ENCODE measurements around the gene RHOG.

Gene RHOG

DNA sequence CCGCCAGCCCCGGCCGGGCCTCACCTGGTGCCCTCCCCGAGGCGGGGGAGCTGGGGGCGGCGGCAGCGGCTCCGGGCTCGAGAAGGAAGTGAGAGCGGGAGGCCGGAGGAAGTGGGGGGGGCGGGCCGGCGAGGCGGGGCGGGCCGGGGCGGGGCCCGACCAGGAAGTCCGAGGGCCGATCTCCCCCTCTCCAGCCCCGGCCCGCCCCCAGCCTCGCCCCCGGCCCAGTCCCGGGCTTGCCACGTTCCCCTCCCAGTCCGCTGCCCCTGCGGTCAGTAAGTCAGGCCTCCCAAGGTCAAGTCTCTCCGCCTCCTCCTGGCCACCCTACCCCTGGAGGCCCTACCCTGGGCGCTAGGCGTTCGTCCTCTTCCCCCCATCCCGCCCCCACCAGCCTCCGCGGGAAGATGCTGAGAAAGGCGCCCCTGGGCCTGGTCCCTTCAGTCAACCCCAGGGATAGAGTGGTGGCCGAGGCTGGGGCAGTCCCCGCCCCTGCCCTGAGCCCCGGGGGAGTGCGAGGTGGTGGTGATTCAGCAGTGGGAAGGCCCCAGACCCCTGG lies at the start of gene RHOG:
RHOG (minus strand) TSS at position 90 of the 556 bp plus-strand sequence. CDS start 12,821 bp downstream, outside the sequence.
- TF ChIP-seq FOXM1 (IDR thresholded peaks at IDR 0.05; ENCODE audit: borderline replicate concordance, low read depth), result no peak
- peak; percentile 11; the same call in 1 of the 2 replicates for TF ChIP-seq EGR1 (IDR thresholded peaks at IDR 0.05)

DNA sequence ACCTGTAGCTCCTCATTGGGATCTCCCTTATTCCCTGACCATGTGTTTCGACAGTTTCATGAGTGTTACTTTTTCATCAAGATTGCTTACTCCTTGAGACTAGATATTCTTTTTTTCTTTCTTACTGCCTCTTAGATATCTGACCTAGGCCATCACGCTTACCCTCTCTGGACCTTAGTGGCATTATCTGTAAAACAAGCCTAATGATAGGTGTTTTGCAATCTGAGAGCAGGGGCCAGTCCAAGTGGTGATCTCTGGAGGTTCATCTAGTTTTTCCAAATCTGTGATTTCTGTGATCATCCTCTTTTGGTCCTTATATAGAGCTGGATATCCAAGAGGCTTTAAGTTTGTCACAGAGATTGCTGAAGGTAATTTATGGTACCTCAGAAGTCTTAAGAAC lies 49.3 kb upstream of the RHOG start:
- TF ChIP-seq FOXM1 (IDR thresholded peaks at IDR 0.05; ENCODE audit: borderline replicate concordance, low read depth), result no peak

DNA sequence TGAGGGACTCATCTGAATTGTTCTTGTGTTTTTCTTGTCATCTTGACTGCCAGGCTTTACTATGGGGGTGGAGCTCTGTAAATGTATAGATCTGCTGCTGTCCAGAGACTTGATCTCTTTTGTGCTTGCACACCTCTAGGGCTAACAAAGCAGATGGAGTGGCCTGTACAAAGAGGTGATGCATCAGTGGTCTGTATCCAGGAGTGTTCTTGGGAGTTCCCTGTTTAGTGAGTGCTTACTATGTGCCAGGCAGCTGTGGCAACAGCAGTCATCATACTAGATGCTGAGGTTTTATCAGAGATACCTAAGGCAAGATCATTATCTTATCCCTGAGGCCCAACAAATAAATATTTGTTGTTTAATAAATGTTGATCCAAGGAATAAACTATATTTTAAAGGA lies 48.1 kb upstream of the RHOG start:
- TF ChIP-seq MAX (IDR thresholded peaks at IDR 0.05) (no peak), CEBPB (IDR thresholded peaks at IDR 0.05) (no peak), YY1 (IDR thresholded peaks at IDR 0.05; ENCODE audit: low read depth) (no peak), EP300 (IDR thresholded peaks at IDR 0.05; ENCODE audit: borderline replicate concordance) (no peak), TEAD4 (IDR thresholded peaks at IDR 0.05) (no peak), NFIC (IDR thresholded peaks at IDR 0.05) (no peak), EGR1 (IDR thresholded peaks at IDR 0.05) (no peak), FOXM1 (IDR thresholded peaks at IDR 0.05; ENCODE audit: borderline replicate concordance, low read depth) (no peak), RAD21 (IDR thresholded peaks at IDR 0.05; ENCODE audit: low read depth) (no peak), TCF12 (IDR thresholded peaks at IDR 0.05; ENCODE audit: low read depth) (no peak), CREB1 (IDR thresholded peaks at IDR 0.05; ENCODE audit: low read depth) (no peak), REST (IDR thresholded peaks at IDR 0.05; ENCODE audit: low read depth) (no peak), TAF1 (IDR thresholded peaks at IDR 0.05; ENCODE audit: low read depth) (no peak), USF1 (IDR thresholded peaks at IDR 0.05) (no peak)

DNA sequence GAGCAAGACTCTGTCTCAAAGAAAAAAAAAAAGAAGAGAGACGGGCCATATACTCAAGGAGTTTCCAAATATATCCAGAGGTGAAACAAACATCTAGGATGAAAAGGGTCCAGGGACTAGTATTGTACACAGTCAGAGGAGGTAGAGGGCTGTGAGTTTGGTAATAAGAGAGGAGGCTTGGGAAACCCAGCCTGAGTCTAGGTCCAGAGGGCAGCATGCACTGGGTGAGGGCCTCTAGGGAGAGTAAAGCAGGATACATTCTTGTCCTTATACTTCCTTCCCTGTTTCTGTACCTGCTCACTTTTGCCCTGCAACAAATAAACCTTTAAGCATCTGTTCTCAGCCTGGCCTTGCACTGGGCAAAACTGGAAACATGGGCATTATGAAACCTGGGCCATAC lies 46.2 kb upstream of the RHOG start:
- TF ChIP-seq FOXM1 (IDR thresholded peaks at IDR 0.05; ENCODE audit: borderline replicate concordance, low read depth) (no peak), TCF12 (IDR thresholded peaks at IDR 0.05; ENCODE audit: low read depth) (no peak), CEBPB (IDR thresholded peaks at IDR 0.05) (no peak), TAF1 (IDR thresholded peaks at IDR 0.05; ENCODE audit: low read depth) (no peak), MAX (IDR thresholded peaks at IDR 0.05) (no peak), EGR1 (IDR thresholded peaks at IDR 0.05) (no peak), CREB1 (IDR thresholded peaks at IDR 0.05; ENCODE audit: low read depth) (no peak), TEAD4 (IDR thresholded peaks at IDR 0.05) (no peak)

DNA sequence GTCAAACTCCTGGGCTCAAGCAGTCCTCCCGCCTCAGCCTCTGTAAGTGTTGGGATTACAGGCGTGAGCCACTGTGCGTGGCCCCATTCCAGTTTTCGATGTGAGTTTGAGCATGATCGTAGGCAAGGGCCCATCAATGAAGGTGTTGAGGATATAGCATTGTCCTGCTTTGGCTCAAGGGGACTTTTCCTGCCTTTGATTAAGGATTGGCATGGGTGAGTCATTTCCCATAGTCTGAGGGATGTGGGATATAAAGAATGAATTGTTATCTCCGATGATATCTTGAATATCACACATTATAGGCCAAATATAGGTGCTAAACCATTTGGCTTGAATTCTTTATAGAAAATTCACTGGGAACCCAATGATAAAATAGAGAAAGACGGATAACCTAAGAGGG lies 45.1 kb upstream of the RHOG start:
- TF ChIP-seq TEAD4 (IDR thresholded peaks at IDR 0.05) (no peak), RAD21 (IDR thresholded peaks at IDR 0.05; ENCODE audit: low read depth) (no peak), USF1 (IDR thresholded peaks at IDR 0.05) (no peak), TCF12 (IDR thresholded peaks at IDR 0.05; ENCODE audit: low read depth) (no peak), CEBPB (IDR thresholded peaks at IDR 0.05) (no peak), EP300 (IDR thresholded peaks at IDR 0.05; ENCODE audit: borderline replicate concordance) (no peak), EGR1 (IDR thresholded peaks at IDR 0.05) (no peak), YY1 (IDR thresholded peaks at IDR 0.05; ENCODE audit: low read depth) (no peak), FOXM1 (IDR thresholded peaks at IDR 0.05; ENCODE audit: borderline replicate concordance, low read depth) (no peak), ZBTB7A (IDR thresholded peaks at IDR 0.05; ENCODE audit: low read depth) (no peak), MAX (IDR thresholded peaks at IDR 0.05) (no peak), REST (IDR thresholded peaks at IDR 0.05; ENCODE audit: low read depth) (no peak), TAF1 (IDR thresholded peaks at IDR 0.05; ENCODE audit: low read depth) (no peak), NFIC (IDR thresholded peaks at IDR 0.05) (no peak), CREB1 (IDR thresholded peaks at IDR 0.05; ENCODE audit: low read depth) (no peak)

DNA sequence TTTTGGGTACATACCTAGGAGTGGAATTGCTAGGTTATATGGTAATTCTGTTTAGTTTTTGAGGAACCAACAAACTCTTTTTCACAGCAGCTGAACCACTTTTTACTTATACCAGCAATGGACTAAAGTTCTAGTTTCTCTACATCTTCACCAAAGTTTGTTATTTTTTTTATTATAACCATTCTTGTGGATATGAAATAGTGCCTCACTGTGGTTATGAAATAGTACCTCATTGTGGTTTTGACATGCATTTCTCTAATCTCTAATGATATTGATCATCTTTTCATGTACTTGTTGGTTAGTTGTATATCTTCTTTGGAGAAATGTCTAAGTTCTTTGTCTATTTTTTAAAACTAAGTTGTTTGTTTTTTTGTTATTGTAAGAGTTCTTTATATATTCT lies 41.9 kb upstream of the RHOG start:
- TF ChIP-seq MAX (IDR thresholded peaks at IDR 0.05) (no peak), TCF12 (IDR thresholded peaks at IDR 0.05; ENCODE audit: low read depth) (no peak), NFIC (IDR thresholded peaks at IDR 0.05) (no peak), REST (IDR thresholded peaks at IDR 0.05; ENCODE audit: low read depth) (no peak), USF1 (IDR thresholded peaks at IDR 0.05) (no peak), RAD21 (IDR thresholded peaks at IDR 0.05; ENCODE audit: low read depth) (no peak), EGR1 (IDR thresholded peaks at IDR 0.05) (no peak), TAF1 (IDR thresholded peaks at IDR 0.05; ENCODE audit: low read depth) (no peak), CEBPB (IDR thresholded peaks at IDR 0.05) (no peak), YY1 (IDR thresholded peaks at IDR 0.05; ENCODE audit: low read depth) (no peak), CREB1 (IDR thresholded peaks at IDR 0.05; ENCODE audit: low read depth) (no peak), TEAD4 (IDR thresholded peaks at IDR 0.05) (no peak), FOXM1 (IDR thresholded peaks at IDR 0.05; ENCODE audit: borderline replicate concordance, low read depth) (no peak), EP300 (IDR thresholded peaks at IDR 0.05; ENCODE audit: borderline replicate concordance) (no peak), ZBTB7A (IDR thresholded peaks at IDR 0.05; ENCODE audit: low read depth) (no peak)
